HS-27A (cell line): ENCODE results near the gene SEMA3B.
A peak's percentile ranks its signal among the peaks of the same experiment; 100 is the strongest.
"Not testable (repeated sequence)": the region's sequence is repeated elsewhere in the genome, so short reads cannot be mapped to it uniquely, and the experiment has no call there.

Experiments
- DNase-seq: peaks from one replicate; pipeline ENCODE4 v3.0.0-alpha.2; 2012; ENCODE audit warnings: low read depth, missing footprints

SEMA3B gene

DNA sequence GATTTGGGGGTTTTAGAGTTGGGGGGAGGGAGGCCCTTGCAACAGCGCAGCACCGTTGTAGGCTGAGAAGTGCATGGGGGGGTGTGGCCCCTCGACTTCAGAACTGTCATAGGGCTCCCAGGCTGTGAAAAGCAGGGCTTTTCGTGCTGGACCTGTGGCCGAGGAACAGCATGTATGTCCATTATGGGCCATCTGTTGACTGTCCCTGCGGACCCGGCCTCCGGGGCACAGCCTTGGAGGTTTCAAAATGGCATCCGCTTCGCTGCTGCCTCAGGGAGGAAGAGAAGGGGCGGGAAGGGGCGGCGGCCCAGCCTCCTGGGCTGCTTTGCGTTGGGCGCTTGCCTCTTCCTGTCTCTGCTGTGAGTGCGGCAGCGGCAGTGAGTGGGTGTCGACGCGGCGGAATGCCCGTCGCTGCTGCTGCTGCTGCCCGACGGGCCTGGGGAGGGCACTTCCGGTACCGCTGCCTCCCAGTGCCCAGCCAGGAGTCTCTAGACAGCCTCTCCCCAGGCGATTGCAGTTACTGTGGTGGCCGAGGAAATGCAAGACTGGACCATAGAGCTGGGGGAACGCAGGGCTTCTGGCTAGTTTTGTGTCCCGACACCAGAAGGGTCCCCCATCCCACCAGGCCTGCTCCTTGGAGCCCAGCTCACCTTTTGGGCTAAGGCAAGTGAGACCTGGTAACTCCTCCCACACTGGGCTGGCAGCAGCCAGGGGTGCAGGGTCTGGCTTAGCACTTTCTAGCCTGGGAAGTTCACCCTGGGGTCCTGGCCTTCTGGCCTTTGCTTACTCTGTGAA, 31.0 kb upstream of the SEMA3B start:
- peak; percentile 56 for DNase-seq

- DNase-seq, result no peak
Measured at GRCh38 chr3:50238549-50239026, 30.4 kb upstream of the SEMA3B start.

GRCh38 chr3:50239649-50240048, 29.3 kb upstream of the SEMA3B start:
- no peak for DNase-seq

- DNase-seq, result no peak
Measured at GRCh38 chr3:50241163-50241562, 27.8 kb upstream of the SEMA3B start.

DNA sequence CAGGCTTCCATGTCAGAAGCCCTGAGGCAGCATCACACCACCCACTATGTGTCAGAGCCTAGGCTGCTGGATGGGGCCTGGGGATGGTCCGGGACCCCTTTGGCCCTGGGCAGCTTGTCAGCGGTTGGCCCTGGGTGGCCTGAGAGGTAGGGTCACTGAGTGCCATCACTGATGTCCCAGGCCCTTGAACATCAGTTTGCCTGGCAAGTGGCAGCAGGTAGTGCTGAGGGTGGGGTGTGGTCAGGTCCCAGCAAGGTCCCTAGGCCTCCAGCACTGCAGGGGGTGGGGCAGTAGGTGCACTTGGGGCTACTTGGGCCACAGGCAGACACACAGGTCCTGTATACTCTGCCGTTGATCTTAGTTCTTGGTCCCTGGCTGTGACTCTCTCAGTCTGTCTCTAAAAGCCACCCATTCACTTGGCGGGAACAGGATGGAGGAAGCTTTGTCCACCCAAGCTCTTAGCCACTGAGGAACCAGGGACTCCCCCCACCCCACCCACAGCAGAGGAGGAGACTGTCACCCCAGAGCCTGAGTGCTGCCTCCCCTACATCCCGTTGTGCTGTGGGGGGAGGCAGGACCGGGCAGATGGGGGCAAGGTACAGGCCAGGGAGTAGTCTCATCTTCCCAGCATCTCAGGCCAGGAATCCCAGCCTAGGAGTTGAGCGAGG, 27.1 kb upstream of the SEMA3B start:
- no peak for DNase-seq

DNA sequence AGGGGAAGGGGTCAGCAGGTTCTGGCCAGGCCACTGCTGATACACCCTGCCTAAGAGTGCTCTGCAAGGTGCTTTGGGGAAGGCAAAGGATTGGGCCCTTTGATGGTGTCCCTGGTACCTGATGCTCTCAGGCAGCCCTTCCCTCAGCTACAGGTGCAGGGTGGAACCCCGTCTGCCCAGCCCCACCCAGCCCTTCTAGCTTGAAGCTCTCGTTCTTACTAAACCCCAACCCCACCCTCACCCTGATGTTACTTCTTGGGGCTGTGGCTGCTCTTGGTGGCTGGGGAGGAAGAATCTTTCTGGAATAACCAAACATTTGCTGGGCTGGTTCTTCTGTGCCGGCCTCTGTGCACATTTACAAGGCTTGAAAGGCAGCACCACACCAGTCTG, 26.6 kb upstream of the SEMA3B start:
- no peak for DNase-seq

- DNase-seq, result no peak
Measured at GRCh38 chr3:50242851-50243542, 25.9 kb upstream of the SEMA3B start.

DNA sequence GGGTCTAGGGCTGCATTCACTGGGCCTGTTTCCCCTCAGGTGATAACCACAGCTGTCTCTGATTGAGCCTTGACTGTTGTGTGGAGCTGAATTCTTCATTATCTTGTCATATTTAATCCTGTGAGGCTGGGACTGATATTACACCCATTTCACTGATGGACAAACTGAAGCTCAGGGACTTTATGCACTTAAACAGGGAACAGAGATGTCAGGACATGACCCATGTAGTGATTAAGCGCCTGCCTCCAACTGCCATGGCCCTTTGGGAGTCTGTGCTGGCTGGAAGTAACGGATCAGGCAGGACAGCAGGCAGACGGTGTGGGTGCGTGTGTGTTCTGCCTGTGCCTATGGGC, 25.4 kb upstream of the SEMA3B start:
- no peak for DNase-seq

DNA sequence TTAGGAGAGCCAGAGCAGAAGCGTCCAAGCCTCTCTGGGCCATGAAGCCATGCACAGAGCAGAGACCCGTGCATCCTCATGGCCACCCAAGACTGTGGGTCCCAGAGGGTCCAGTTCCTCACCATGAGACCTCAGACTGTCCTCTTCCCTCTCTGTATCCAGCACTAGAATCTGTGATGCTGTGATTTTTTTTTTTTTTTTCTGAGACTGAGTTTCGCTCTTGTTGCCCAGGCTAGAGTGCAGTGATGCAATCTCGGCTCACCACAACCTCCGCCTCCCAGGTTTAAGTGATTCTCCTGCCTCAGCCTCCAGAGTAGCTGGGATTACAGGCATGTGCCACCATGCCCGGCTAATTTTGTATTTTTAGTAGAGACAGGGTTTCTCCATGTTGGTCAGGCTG, 24.1 kb upstream of the SEMA3B start:
- not testable (repeated sequence) for DNase-seq

DNA sequence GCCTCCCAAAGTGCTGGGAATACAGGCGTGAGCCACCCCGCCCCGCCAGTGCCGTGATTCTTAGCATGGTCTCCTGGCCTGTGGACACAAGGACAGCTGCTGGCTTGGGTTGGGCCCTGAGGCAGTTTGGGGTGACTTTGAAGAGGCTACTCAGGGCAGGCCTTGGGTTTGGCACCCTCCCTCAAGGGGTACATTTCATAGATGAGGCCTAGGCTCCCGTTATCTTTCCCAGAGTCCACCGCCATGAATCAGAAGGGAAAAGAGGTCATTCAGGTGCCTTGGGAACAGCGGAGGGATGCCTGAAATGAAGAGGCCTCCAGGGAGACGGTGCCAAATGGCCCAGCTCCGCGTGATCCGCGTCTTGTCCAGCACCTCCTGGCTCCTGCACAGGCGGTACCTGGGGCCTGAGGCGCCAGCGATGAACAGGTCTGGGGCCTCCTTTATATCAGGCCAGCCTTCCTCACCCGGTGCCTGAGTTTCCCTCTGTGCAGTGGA, 23.6 kb upstream of the SEMA3B start:
- no peak for DNase-seq

GRCh38 chr3:50245831-50246516, 23.0 kb upstream of the SEMA3B start:
- no peak for DNase-seq

DNA sequence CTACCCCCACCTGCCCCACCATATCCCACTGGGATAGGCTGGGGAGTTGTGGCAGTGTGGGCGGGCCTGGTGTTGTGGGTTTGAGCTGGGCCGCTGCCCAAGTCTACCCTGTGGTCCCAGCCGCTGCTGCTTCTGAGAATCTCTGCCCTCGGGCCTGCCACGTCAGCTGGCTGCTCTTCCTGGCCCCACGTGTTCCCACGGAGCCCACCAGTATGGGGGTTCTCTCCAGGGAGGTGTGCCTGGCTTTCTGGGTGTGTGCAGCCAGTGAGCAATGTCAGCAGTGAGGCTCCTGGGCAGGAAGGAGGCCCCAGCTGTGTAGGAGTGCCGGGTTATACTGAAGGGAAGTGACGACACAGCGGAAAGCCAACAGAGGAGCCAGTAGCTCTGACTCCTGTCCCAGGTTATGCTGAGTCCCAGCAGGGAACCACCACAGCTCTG, 22.4 kb upstream of the SEMA3B start:
- DNase-seq, result no peak

DNA sequence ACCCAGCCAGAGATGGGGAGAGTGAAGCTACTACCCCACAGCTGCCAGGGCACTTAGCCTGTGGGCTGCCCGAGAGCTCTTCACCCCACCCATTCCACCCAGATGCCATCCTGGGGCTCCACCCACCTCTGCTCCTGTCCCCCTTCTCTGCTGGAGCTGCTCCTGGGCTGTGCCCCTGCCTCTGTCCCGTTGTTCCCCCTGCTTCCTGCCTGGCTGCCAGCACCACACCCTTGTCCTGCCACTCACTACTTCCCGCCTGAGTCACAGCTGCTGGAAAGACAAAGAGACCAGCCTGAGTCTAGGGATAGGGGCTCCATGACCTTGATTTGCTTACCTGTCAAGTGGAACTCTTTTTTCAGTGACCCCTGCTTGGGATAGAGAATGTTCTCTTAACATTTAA, 20.6 kb upstream of the SEMA3B start:
- no peak for DNase-seq

DNA sequence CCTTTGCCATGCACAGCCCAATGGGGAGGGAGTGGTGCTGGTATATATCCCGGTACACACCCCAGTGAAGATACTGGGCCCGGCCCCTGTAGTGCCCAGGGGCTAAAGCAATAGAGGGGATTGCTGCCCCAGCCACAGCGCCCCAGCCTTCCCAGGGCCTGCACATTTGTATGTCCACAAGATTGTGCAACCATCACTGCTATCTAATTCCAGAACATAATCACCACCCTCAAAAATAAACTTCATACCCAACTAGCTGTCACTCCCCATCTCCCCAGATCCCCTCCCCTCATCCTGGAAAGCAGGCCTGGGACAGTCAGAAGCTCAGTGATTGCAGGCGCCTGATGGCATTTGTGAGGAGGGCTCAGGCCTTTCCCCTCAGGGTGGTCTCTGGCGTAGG, 19.5 kb upstream of the SEMA3B start:
- DNase-seq, result no peak

DNA sequence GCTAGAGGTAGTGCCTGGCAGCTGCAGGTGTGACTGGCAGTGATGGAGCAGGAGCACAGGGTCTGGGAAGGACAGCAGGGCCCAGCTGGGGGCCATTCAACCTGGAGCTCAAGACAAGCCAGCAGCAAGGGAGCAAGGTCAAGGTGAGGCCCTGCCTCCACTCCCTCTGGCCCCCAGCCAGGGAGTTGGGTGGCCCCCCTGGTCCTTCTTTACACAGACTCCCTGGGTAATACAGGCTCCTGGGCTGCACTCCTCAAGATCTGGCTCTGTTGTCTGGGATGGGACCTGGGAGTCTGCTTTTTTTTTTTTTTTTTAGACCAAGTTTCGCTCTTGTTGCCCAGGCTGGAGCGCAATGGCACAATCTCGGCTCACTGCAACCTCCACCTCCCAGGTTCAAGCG, 18.4 kb upstream of the SEMA3B start:
- DNase-seq, result no peak

GRCh38 chr3:50251220-50251619, 17.7 kb upstream of the SEMA3B start:
- DNase-seq, result no peak

DNA sequence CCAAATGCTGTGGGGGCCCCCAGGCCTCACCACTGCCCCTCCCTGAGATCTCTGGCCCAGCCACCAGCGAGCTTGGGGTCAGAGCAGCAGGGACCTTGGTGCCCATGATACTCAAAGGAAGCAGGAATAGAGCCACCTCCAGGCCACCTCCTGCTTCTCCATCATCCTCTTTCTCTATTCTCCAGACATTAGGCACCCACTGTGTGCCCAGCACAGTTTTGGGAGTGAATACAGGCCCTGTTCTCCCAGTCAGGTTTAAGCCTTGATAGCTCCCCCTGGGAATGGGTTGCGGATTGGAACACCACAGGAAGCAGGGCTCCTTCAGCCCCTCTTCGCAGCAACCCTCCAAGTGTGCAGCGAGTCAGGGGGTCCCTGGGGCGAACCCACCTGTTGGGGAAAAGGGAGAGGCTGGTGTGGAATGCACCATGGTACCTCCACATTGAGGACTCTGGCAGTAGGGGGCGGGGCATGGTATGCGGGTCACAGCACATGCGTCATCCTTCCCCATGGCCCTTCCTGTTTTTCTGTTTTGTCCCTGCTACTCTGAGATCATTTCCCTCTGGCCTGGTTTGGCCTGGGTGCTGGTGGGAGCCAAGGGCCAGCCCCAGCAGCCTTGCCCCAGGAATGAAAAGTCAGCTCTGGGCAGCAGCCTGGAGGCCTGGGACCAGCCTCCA, 14.2 kb upstream of the SEMA3B start:
- no peak for DNase-seq

GRCh38 chr3:50255251-50255615, 13.7 kb upstream of the SEMA3B start:
- no peak for DNase-seq

GRCh38 chr3:50256978-50257890, 11.7 kb upstream of the SEMA3B start:
- no peak for DNase-seq

DNA sequence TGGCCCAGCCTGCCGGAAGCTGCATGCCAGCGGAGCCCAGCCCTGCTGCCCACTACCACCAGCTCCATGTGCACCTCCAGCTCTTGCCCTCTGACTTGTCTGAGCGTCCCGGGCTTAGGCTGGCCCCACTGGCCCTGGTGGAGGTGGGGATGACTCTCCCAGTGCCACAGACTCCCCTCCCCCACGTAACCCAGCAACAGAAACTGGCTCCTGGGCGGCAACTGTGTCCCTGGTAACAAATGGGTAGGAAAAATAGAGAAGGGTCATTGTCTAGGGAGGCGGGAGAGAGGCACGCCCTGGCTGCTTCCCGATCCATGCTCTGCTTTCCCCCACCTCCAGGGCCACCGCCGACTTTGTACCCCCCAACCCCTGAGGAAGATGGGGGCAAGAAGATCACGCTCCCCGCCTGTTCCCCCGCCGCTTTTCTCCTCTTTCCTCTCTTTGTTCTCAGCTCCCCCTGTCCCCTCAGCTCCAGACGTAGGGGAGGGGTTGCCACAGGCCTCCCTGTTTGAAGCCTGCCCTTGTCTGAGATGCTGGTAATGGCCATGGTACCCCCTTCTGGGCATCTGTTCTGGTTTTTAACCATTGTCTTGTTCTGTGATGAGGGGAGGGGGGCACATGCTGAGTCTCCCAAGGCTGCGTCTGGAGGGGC, 10.8 kb upstream of the SEMA3B start:
- no peak for DNase-seq
